ENCODE results near the gene KCNQ2. TPM values are rescaled to one million over a fixed set of nuclear protein-coding genes. Genes with fewer than 3 reads are reported as not detected.

KCNQ2 gene
- total RNA-seq, 1 experiment from 2014 or later, result not detected

GRCh38 chr20:63369024-63369530, 103.4 kb downstream of the KCNQ2 start:
- Histone ChIP-seq H3K79me2 (ENCODE audit: low read depth) (no peaks in the 10 kb centered on the region), H2AFZ (no peak overlapping the region), H3K4me2 (no peak overlapping the region), H3K27me3 (ENCODE audit: insufficient read depth, low read depth) (peaks cover 96% of the 10 kb centered on the region), H3K9me2 (ENCODE audit: insufficient read depth) (no peaks in the 10 kb centered on the region), H3K27ac (no peak overlapping the region), H3F3A (ENCODE audit: insufficient read depth, low read depth) (no peaks in the 10 kb centered on the region), H4K20me1 (ENCODE audit: insufficient read depth) (peaks cover 18% of the 10 kb centered on the region; the same call in 1 of the 2 replicates), H3K36me3 (ENCODE audit: low read depth) (no peaks in the 10 kb centered on the region), H3K9me3 (ENCODE audit: insufficient read depth, low read depth) (no peaks in the 10 kb centered on the region), H3K4me3 (no peak overlapping the region), H3K4me1 (replicated peaks; ENCODE audit: insufficient read depth) (no peaks in the 10 kb centered on the region)
- ChIA-PET POLR2A (ENCODE audit: unreplicated experiment) (no interaction called here), CTCF (no interaction called here)
- intact Hi-C loops (cut with micrococcal nuclease; ENCODE audit: unreplicated experiment), result no loop called here
- no TSS peak for BruUV-seq (replicated peaks)
- no peak for TF ChIP-seq EZH2 (IDR thresholded peaks at IDR 0.05; ENCODE audit: low read depth)
- TF ChIP-seq CTCF (conservative IDR thresholded peaks at IDR 0.05), result no peak
- no peak for DNase-seq

- H3K4me2 ChIP-seq, result no peak overlapping the region
- no TSS peak for BruUV-seq (replicated peaks)
- no peaks in the 10 kb centered on the region for H3F3A ChIP-seq (ENCODE audit: insufficient read depth, low read depth)
- ChIA-PET POLR2A (ENCODE audit: unreplicated experiment) (no interaction called here), CTCF (no interaction called here)
- no peak overlapping the region for H3K4me3 ChIP-seq
- H3K27ac ChIP-seq, result no peak overlapping the region
- H3K27me3 ChIP-seq (ENCODE audit: insufficient read depth, low read depth), result peaks cover 95% of the 10 kb centered on the region
- H3K9me3 ChIP-seq (ENCODE audit: insufficient read depth, low read depth), result no peaks in the 10 kb centered on the region
- no peaks in the 10 kb centered on the region for H3K9me2 ChIP-seq (ENCODE audit: insufficient read depth)
- DNase-seq, result no peak
- H2AFZ ChIP-seq, result no peak overlapping the region
- H3K4me1 ChIP-seq (replicated peaks; ENCODE audit: insufficient read depth), result no peaks in the 10 kb centered on the region
- H3K36me3 ChIP-seq (ENCODE audit: low read depth), result no peaks in the 10 kb centered on the region
- no peaks in the 10 kb centered on the region for H3K79me2 ChIP-seq (ENCODE audit: low read depth)
- peaks cover 15% of the 10 kb centered on the region for H4K20me1 ChIP-seq (ENCODE audit: insufficient read depth)
- intact Hi-C loops (cut with micrococcal nuclease; ENCODE audit: unreplicated experiment), result no loop called here
- no peak for TF ChIP-seq CTCF (conservative IDR thresholded peaks at IDR 0.05)
- TF ChIP-seq EZH2 (IDR thresholded peaks at IDR 0.05; ENCODE audit: low read depth), result no peak
These were observed 104.3 kb downstream of the KCNQ2 start for GRCh38 chr20:63368151-63368550.

- no peak for TF ChIP-seq CTCF (conservative IDR thresholded peaks at IDR 0.05)
- no peak for TF ChIP-seq EZH2 (IDR thresholded peaks at IDR 0.05; ENCODE audit: low read depth)
- Histone ChIP-seq H3K9me3 (ENCODE audit: insufficient read depth, low read depth) (no peaks in the 10 kb centered on the region), H2AFZ (no peak overlapping the region), H3K27ac (no peak overlapping the region), H3K4me1 (replicated peaks; ENCODE audit: insufficient read depth) (no peaks in the 10 kb centered on the region), H3K27me3 (ENCODE audit: insufficient read depth, low read depth) (peaks cover 95% of the 10 kb centered on the region), H3K4me3 (no peak overlapping the region), H3K4me2 (no peak overlapping the region), H3K36me3 (ENCODE audit: low read depth) (no peaks in the 10 kb centered on the region), H3K79me2 (ENCODE audit: low read depth) (no peaks in the 10 kb centered on the region), H4K20me1 (ENCODE audit: insufficient read depth) (peaks cover 15% of the 10 kb centered on the region), H3F3A (ENCODE audit: insufficient read depth, low read depth) (no peaks in the 10 kb centered on the region), H3K9me2 (ENCODE audit: insufficient read depth) (no peaks in the 10 kb centered on the region)
- ChIA-PET POLR2A (ENCODE audit: unreplicated experiment) (no interaction called here), CTCF (interaction anchor here (0.6 kb wide), 1 partner anchor 543 kb away, joined by 3 read pairs; no protein-coding TSS in a partner anchor)
- no TSS peak for BruUV-seq (replicated peaks)
- DNase-seq, result no peak
- intact Hi-C loops (cut with micrococcal nuclease; ENCODE audit: unreplicated experiment), result no loop called here
These were observed 104.9 kb downstream of the KCNQ2 start for GRCh38 chr20:63367446-63368055.
